Stimulated activated CD8-positive, alpha-beta memory T cell treated with anti-CD3 and anti-CD28 coated beads, Interleukin-4, amount 100 ng/mL, for 4 hours (primary cell): ENCODE measurements around the gene CRACR2A.

ENCODE experiments used
- DNase-seq, 2 donors: peaks; one replicate each; pipeline ENCODE4 v3.0.0-alpha.2; 2020; ENCODE audit warnings: low read depth in 2 of 2, low spot score in 1 of 2

Gene CRACR2A

DNA sequence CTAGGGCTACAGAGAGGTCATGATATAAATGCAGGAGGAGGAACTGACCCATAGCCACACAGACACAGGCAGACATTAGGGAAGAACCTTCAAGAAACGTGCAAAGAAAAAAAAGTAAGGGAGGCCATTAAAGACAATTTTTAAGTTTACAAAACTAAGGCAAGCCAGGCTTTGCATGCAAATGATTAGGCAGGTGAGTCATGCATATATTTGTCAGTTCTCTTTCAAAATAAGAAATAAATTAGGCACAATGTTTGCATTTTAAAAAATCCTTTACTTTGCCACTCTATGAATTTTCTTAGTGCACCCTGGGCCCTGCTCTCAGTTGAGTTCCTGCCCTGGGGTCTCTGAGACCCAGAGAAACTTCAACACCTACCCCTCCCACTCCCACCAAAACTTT is 186.9 kb downstream of the CRACR2A start:
- no peak for DNase-seq
